GM12878 (cell line): ENCODE results near the gene CENPS.

Experiments
- ETV6 ChIP-seq, 2 experiments: fragments of 450-650 bp in 1 of 2; IDR thresholded peaks in 1 of 2; conservative IDR thresholded peaks in 1 of 2; 2 replicates each; pipeline ENCODE4 v1.6.1; 2014; ENCODE audit warnings: antibody characterized with exemption in 1 of 2, borderline replicate concordance in 1 of 2, low read depth in 1 of 2, mild to moderate bottlenecking in 1 of 2, moderate library complexity in 1 of 2
- NFYA ChIP-seq: IDR thresholded peaks from 2 replicates; pipeline ENCODE4 v1.6.1; 2011; ENCODE audit warnings: low read depth, mild to moderate bottlenecking, low read length, improper control_type of control experiment, borderline replicate concordance
- POLR2A ChIP-seq: IDR thresholded peaks from 2 replicates; pipeline ENCODE4 v1.6.1; 2011; ENCODE audit warnings: low read depth, mild to moderate bottlenecking, low read length
- SIN3A ChIP-seq: IDR thresholded peaks from 2 replicates; pipeline ENCODE4 v1.6.1; 2012; ENCODE audit warnings: low read depth, low read length, improper control_type of control experiment
- TF ChIP-seq, protein P1 (sequence below), 3 experiments: IDR thresholded peaks in 2 of 3; conservative IDR thresholded peaks in 1 of 3; 2 replicates each; pipeline ENCODE4 v1.5.1; 2011; ENCODE audit warnings: low read depth in 3 of 3, low read length in 3 of 3, mild to moderate bottlenecking in 3 of 3, control low read depth in 2 of 3, moderate library complexity in 2 of 3, inconsistent platforms in 1 of 3, mixed read lengths in 1 of 3; ENCODE audit not compliant: control insufficient read depth in 2 of 3, insufficient read depth in 1 of 3; ENCODE audit errors: extremely low read depth in 1 of 3

DNA sequence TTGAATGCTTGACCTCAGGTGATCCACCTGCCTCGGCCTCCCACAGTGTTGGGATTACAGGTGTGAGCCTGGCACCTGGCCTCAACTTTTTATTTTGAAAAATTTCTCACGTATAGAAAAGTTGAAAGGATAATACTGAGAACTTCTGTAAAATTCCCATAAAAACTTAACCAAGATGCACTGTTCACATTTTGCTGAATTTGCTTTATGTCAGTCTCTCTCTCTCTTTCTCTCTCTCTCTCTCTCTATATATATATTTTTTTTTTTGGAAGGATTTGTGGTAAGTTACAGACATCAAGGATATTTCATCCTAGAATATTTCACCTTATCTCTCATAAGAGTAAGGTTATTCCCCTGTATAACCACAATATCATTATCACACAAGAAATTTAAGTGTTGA is 50.4 kb downstream of the CENPS start:
- TF ChIP-seq, protein P1, sequence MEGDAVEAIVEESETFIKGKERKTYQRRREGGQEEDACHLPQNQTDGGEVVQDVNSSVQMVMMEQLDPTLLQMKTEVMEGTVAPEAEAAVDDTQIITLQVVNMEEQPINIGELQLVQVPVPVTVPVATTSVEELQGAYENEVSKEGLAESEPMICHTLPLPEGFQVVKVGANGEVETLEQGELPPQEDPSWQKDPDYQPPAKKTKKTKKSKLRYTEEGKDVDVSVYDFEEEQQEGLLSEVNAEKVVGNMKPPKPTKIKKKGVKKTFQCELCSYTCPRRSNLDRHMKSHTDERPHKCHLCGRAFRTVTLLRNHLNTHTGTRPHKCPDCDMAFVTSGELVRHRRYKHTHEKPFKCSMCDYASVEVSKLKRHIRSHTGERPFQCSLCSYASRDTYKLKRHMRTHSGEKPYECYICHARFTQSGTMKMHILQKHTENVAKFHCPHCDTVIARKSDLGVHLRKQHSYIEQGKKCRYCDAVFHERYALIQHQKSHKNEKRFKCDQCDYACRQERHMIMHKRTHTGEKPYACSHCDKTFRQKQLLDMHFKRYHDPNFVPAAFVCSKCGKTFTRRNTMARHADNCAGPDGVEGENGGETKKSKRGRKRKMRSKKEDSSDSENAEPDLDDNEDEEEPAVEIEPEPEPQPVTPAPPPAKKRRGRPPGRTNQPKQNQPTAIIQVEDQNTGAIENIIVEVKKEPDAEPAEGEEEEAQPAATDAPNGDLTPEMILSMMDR (IDR thresholded peaks at IDR 0.05 in 2 of 3, conservative IDR thresholded peaks at IDR 0.05 in 1 of 3; ENCODE audit: control insufficient read depth in 2 of 3, extremely low read depth in 1 of 3, insufficient read depth in 1 of 3, low read depth in 3 of 3, low read length in 3 of 3), result no peak
- TF ChIP-seq NFYA (no peak), ETV6 (conservative IDR thresholded peaks at IDR 0.05 in 1 of 2, IDR thresholded peaks at IDR 0.05 in 1 of 2; ENCODE audit: borderline replicate concordance in 1 of 2, low read depth in 1 of 2) (no peak), POLR2A (no peak), SIN3A (no peak)
